Measurements from ENCODE around the gene LYPD5. TPM values are rescaled to one million over a fixed set of nuclear protein-coding genes. Genes with fewer than 3 reads are reported as not detected.

Gene LYPD5
- total and polyA plus RNA-seq, 3 donors from 2014 or later: 4.9 to 14.7 (median 12.6) TPM

- no peaks in the 10 kb centered on the region for H3K36me3 ChIP-seq (ENCODE audit: low read depth, missing control alignments)
- intact Hi-C loops (cut with DNase I; ENCODE audit: low total_unique reads): loop anchor here (5.0 kb wide), 1 partner anchor 35 kb away; no protein-coding TSS in a partner anchor
- no peak for DNase-seq
- no peaks in the 10 kb centered on the region for H3K9me3 ChIP-seq
- 84 to 86% methylated on average over 20 to 24 of the region's 24 CpGs for WGBS, 2 donors
- TF ChIP-seq CTCF (IDR thresholded peaks at IDR 0.05): no peak
- no peak for TF ChIP-seq POLR2A (IDR thresholded peaks at IDR 0.05)
- no peak overlapping the region for H3K27ac ChIP-seq
- no peak overlapping the region for H3K4me3 ChIP-seq
- H3K27me3 ChIP-seq: no peaks in the 10 kb centered on the region
- no peaks in the 10 kb centered on the region for H3K4me1 ChIP-seq
Observed at GRCh38 chr19:43782689-43783231, 19.5 kb downstream of the LYPD5 start.

- Histone ChIP-seq H3K27me3 (no peaks in the 10 kb centered on the region), H3K36me3 (ENCODE audit: low read depth, missing control alignments) (no peaks in the 10 kb centered on the region), H3K9me3 (no peaks in the 10 kb centered on the region), H3K4me1 (no peaks in the 10 kb centered on the region), H3K27ac (no peak overlapping the region), H3K4me3 (no peak overlapping the region)
- TF ChIP-seq CTCF (IDR thresholded peaks at IDR 0.05): no peak
- TF ChIP-seq POLR2A (IDR thresholded peaks at IDR 0.05): no peak
- DNase-seq: no peak
- intact Hi-C loops (cut with DNase I; ENCODE audit: low total_unique reads): loop anchor here (5.0 kb wide), 1 partner anchor 35 kb away; no protein-coding TSS in a partner anchor
- 60 to 68% methylated on average over 8 of the region's 8 CpGs for WGBS, 2 donors
Observed at GRCh38 chr19:43782311-43782660, 20.0 kb downstream of the LYPD5 start.

DNA sequence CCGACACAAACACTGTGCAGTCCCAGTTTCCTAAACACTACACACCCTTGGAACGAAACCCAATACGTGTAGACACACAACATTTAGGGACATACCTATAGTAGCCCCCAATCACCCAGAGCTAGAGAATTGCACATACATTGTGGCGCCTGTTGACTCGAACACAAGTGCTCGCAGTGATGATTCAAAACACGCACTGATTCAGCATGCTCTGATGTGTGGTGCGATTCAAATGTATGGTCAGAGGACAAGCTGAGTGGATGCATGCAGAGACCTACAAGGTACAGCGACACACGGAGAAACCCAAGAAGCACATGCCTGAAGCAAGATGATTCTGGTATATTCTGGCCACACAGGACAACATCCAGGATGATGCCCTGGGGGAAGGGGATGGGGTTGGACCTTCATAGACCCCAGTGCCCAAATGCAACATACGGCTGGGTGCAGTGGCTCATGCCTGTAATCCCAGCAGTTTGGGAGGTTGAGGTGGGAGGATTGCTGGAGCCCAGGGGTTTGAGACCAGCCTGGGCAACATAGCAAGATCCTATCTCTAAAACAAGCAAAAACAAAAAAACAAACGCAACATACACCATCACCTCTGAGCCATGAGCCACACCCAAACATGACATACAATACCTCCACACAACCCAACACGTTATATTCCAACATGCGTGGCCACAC is 20.5 kb downstream of the LYPD5 start:
- Histone ChIP-seq H3K4me3 (no peak overlapping the region), H3K4me1 (no peaks in the 10 kb centered on the region), H3K27ac (no peak overlapping the region), H3K36me3 (ENCODE audit: low read depth, missing control alignments) (no peaks in the 10 kb centered on the region), H3K27me3 (no peaks in the 10 kb centered on the region), H3K9me3 (no peaks in the 10 kb centered on the region)
- no peak for DNase-seq
- 90 to 94% methylated on average over 14 of the region's 14 CpGs for WGBS, 2 donors
- intact Hi-C loops (cut with DNase I; ENCODE audit: low total_unique reads): loop anchor here (5.0 kb wide), 1 partner anchor 34 kb away; no protein-coding TSS in a partner anchor
- no peak for TF ChIP-seq CTCF (IDR thresholded peaks at IDR 0.05)
- TF ChIP-seq POLR2A (IDR thresholded peaks at IDR 0.05): no peak

- no peak within 1 kb of the TSS for H3K27ac ChIP-seq
- intact Hi-C loops (cut with DNase I; ENCODE audit: low total_unique reads): loop anchor here (5.0 kb wide), 1 partner anchor 34 kb away; no protein-coding TSS in a partner anchor
- 36 to 48% methylated on average over 16 to 17 of the region's 19 CpGs for WGBS, 2 donors
Observed at GRCh38 chr19:43780706-43781525, 21.3 kb downstream of the LYPD5 start, which contains the start of gene KCNN4. TSS of gene KCNN4 (minus strand) at chr19:43780973. CDS start at chr19:43780861, 112 bp downstream.

More at GRCh38 chr19:43780706-43781525, 21.3 kb downstream of the LYPD5 start, which contains the start of gene KCNN4:
- DNase-seq: no peak
- no peak within 1 kb of the TSS for H3K4me3 ChIP-seq
- H3K27me3 ChIP-seq: no peaks in the 10 kb centered on the region
- no peaks in the 10 kb centered on the region for H3K4me1 ChIP-seq
- TF ChIP-seq POLR2A (IDR thresholded peaks at IDR 0.05): no peak
- TF ChIP-seq CTCF (IDR thresholded peaks at IDR 0.05): no peak
- H3K9me3 ChIP-seq: no peaks in the 10 kb centered on the region
- H3K36me3 ChIP-seq (ENCODE audit: low read depth, missing control alignments): no peaks in the 10 kb centered on the region

All from testis (tissue), 3 donors.